OCI-LY3 (cell line): Measurements from ENCODE around the gene RBM20.

ENCODE experiments used
- H2AFZ ChIP-seq: fragments of 200-600, 300-600 bp; shearing (Covaris generic); 2 replicates; pipeline ENCODE4 v1.6.0; 2014; ENCODE audit warnings: antibody characterized with exemption, low read depth, low read length
- H3K27ac ChIP-seq: fragments of 200-600, 300-600 bp; sonication (generic); 2 replicates; pipeline ENCODE4 v1.5.1; 2014; ENCODE audit warnings: mild to moderate bottlenecking, low read length, moderate library complexity, mixed read lengths
- H3K27me3 ChIP-seq: fragments of 200-600, 300-600 bp; sonication (generic); 2 replicates; pipeline ENCODE4 v1.6.1; 2014; ENCODE audit warnings: low read depth, low read length, mixed read lengths
- H3K36me3 ChIP-seq: fragments of 200-600, 300-600 bp; sonication (generic); replicated peaks from 2 replicates; pipeline ENCODE3; 2014; ENCODE audit warnings: low read depth, low read length, mixed read lengths
- H3K4me1 ChIP-seq: fragments of 300-600, 200-600 bp; sonication (generic); 2 replicates; pipeline ENCODE4 v1.6.1; 2014; ENCODE audit warnings: low read length, mixed read lengths
- H3K4me2 ChIP-seq: fragments of 200-600, 300-600 bp; sonication (generic); 2 replicates; pipeline ENCODE4 v1.6.1; 2014; ENCODE audit warnings: low read length, mixed read lengths
- H3K4me3 ChIP-seq: fragments of 300-600, 200-600 bp; sonication (generic); 2 replicates; pipeline ENCODE4 v1.5.1; 2014; ENCODE audit warnings: antibody characterized with exemption, mild to moderate bottlenecking, low read length, moderate library complexity
- H3K79me2 ChIP-seq: fragments of 300-600, 200-600 bp; shearing (Covaris generic); 2 replicates; pipeline ENCODE4 v1.6.1; 2014; ENCODE audit warnings: mild to moderate bottlenecking, low read length, mixed read lengths
- H3K9ac ChIP-seq: fragments of 300-600, 200-600 bp; shearing (Covaris generic); 2 replicates; pipeline ENCODE4 v1.6.0; 2014; ENCODE audit warnings: mild to moderate bottlenecking, low read length, moderate library complexity
- H3K9me3 ChIP-seq: fragments of 200-600, 300-600 bp; shearing (Covaris generic); 2 replicates; pipeline ENCODE4 v1.6.1; 2014; ENCODE audit warnings: low read length, mixed read lengths; ENCODE audit not compliant: insufficient read depth
- H4K20me1 ChIP-seq: fragments of 200-600, 300-600 bp; sonication (generic); 2 replicates; pipeline ENCODE4 v1.6.1; 2016; ENCODE audit warnings: low read length, mixed read lengths; ENCODE audit not compliant: insufficient read depth
- CTCF ChIP-seq: fragments of 200-600, 300-600 bp; sonication (generic); IDR thresholded peaks from 2 replicates; pipeline ENCODE4 v1.5.1; 2014; ENCODE audit warnings: antibody characterized with exemption, low read length, low read depth
- EZH2phosphoT487 ChIP-seq: fragments of 200-600 bp; shearing (Covaris generic); IDR thresholded peaks from 2 replicates; pipeline ENCODE4 v1.6.1; 2018; ENCODE audit warnings: antibody characterized with exemption, mixed run types, low read depth

RBM20 gene

DNA sequence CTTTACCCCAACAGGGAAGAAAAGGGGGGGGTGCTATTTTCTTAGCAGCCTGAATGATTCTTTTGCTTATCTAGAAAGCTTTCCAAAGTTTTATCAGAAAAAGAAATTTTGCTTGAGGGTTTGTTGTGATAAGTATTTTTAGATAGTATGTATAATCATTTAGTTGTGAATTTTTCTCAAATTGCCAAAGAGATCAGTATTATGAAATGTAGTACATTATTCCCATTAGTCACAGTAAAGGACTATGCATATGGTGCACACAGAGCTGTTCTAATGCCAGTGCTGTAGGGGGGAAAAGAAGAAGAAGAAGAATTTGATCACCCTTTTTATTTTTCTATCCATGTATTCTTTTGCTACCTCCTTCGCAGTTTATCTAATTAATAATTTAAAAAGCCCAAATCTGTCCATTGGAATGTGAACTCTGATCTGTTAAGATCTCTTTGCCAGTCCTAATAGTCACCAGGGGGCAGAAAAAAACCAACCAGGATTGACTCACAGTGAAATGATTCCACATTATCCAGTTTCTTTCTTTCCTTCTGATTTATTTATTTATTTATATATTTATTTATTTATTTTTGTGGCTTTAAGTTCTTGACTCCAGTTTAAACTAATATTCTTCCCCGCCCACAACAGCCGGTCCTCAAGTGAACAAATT is 4.7 kb downstream of the RBM20 start:
- H3K4me1 ChIP-seq: peaks cover 11% of the 10 kb centered on the region
- H3K4me2 ChIP-seq: no peak overlapping the region
- peaks cover 20% of the 10 kb centered on the region for H3K27me3 ChIP-seq
- H3K9ac ChIP-seq: no peak overlapping the region
- TF ChIP-seq EZH2phosphoT487: no peak
- TF ChIP-seq CTCF: no peak
- no peaks in the 10 kb centered on the region for H4K20me1 ChIP-seq
- no peak overlapping the region for H3K27ac ChIP-seq
- H2AFZ ChIP-seq: no peak overlapping the region
- no peaks in the 10 kb centered on the region for H3K36me3 ChIP-seq
- no peaks in the 10 kb centered on the region for H3K79me2 ChIP-seq
- peaks cover 13% of the 10 kb centered on the region; the same call in 1 of the 2 replicates for H3K9me3 ChIP-seq
- no peak overlapping the region for H3K4me3 ChIP-seq

- H3K4me1 ChIP-seq: peaks cover 11% of the 10 kb centered on the region
- H3K79me2 ChIP-seq: no peaks in the 10 kb centered on the region
- no peaks in the 10 kb centered on the region for H3K36me3 ChIP-seq
These were observed 5.5 kb downstream of the RBM20 start for GRCh38 chr10:110649347-110650264.

GRCh38 chr10:110650265-110650668 is 6.1 kb downstream of the RBM20 start:
- Histone ChIP-seq H3K9ac (no peak overlapping the region), H3K36me3 (no peaks in the 10 kb centered on the region), H4K20me1 (no peaks in the 10 kb centered on the region), H3K27ac (no peak overlapping the region), H3K79me2 (no peaks in the 10 kb centered on the region), H3K4me3 (no peak overlapping the region), H3K27me3 (peaks cover 19% of the 10 kb centered on the region), H3K9me3 (peaks cover 13% of the 10 kb centered on the region; the same call in 1 of the 2 replicates), H3K4me1 (peaks cover 11% of the 10 kb centered on the region), H3K4me2 (no peak overlapping the region), H2AFZ (no peak overlapping the region)
- TF ChIP-seq CTCF (no peak), EZH2phosphoT487 (no peak)

More at GRCh38 chr10:110649347-110650264, 5.5 kb downstream of the RBM20 start:
- Histone ChIP-seq H3K9me3 (peaks cover 13% of the 10 kb centered on the region; the same call in 1 of the 2 replicates), H3K9ac (no peak overlapping the region), H3K4me3 (no peak overlapping the region), H3K27me3 (peaks cover 25% of the 10 kb centered on the region), H4K20me1 (no peaks in the 10 kb centered on the region), H3K27ac (no peak overlapping the region), H3K4me2 (peak overlapping the region; percentile 14; the same call in 1 of the 2 replicates), H2AFZ (no peak overlapping the region)
- TF ChIP-seq CTCF: no peak
- no peak for TF ChIP-seq EZH2phosphoT487
